NCI-H524 treated with DMSO at 0.1 percent for 48 hours (cell line): ENCODE results near the gene SAPCD2.
A peak's percentile ranks its signal among the peaks of the same experiment; 100 is the strongest.
"Not testable (repeated sequence)": the region's sequence is repeated elsewhere in the genome, so short reads cannot be mapped to it uniquely, and the experiment has no call there.

Source experiments
- DNase-seq: peaks from one replicate; lab custom pipeline; 2025; lab: John Stamatoyannopoulos, UW

SAPCD2 gene

GRCh38 chr9:137064027-137064879, 6.1 kb downstream of the SAPCD2 start:
- DNase-seq = no peak

- no peak for DNase-seq
Observed at GRCh38 chr9:137063311-137064026, 6.9 kb downstream of the SAPCD2 start.

DNA sequence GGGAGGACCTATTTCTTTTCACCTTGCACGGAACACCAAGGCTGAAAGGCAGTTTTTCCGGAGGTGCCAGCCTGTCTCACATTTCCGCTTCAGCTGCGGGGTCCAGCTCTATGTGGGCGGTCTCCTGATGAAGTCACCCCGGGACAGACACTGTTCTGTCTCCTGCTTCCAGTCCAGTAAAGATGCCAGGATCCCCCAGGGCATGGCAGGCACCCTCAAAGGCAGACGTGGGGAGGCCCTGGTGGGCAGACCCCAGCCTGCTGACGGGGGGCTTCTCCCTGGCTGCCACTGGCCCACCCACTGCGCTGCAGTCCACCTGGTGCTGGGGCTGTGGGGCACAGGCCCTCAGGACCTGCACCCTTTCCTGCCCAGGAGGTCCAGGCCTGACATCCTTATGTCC, 7.6 kb downstream of the SAPCD2 start:
- DNase-seq = not testable (repeated sequence)

GRCh38 chr9:137062384-137062783, 8.0 kb downstream of the SAPCD2 start:
- no peak for DNase-seq

DNA sequence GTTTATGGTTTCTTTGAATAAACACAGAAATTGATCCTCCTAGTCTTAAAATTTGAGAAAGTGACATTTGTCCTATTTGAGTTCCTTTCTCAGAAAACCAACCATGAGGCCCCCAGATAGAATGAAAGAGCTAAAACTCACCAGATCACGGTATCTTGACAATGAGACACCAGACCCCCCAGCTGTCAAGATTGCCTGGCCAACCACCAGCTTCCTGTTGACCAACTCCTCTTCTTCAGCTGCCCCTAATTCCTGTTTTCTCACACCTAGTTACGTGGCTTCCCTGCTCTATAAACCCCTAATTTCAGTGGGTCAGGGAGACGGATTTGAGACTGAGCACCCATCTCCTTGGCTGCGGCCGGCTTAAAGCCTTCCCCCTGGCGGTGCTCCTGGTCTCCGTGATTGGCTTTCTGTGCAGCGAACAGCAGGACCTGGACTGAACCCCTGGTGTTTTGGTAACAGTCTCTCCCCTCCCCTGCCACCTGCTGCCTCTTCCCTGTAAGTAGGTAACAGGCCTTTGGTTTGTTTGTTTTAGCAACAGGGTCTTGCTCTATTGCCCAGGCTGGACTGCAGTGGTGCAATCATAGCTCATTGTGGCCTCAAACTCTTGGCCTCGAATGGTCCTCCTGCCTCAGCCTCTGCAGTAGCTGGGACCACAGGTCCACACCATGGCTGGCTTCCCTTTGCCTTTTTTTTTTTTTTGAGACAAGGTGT, 11.7 kb downstream of the SAPCD2 start:
- peak; percentile 39 for DNase-seq

DNA sequence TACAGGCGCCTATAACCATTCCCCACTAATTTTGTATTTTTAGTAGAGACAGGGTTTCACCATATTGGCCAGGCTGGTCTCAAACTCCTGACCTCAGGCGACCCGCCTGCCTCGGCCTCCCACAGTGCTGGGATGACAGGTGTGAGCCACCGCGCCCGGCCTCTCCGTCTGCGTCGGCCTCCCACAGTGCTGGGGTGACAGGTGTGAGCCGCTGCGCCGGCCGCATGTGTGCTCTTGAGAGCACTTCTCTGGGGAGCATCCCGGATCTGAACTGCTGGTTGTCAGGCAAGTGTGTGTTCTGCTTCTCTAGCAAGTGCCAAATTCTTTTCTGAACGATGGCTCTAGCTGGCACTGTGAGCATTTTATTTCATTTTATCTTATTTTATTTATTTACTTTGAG, 12.8 kb downstream of the SAPCD2 start:
- peak; percentile 46 for DNase-seq

GRCh38 chr9:137056739-137057415, 13.5 kb downstream of the SAPCD2 start:
- no peak for DNase-seq

DNA sequence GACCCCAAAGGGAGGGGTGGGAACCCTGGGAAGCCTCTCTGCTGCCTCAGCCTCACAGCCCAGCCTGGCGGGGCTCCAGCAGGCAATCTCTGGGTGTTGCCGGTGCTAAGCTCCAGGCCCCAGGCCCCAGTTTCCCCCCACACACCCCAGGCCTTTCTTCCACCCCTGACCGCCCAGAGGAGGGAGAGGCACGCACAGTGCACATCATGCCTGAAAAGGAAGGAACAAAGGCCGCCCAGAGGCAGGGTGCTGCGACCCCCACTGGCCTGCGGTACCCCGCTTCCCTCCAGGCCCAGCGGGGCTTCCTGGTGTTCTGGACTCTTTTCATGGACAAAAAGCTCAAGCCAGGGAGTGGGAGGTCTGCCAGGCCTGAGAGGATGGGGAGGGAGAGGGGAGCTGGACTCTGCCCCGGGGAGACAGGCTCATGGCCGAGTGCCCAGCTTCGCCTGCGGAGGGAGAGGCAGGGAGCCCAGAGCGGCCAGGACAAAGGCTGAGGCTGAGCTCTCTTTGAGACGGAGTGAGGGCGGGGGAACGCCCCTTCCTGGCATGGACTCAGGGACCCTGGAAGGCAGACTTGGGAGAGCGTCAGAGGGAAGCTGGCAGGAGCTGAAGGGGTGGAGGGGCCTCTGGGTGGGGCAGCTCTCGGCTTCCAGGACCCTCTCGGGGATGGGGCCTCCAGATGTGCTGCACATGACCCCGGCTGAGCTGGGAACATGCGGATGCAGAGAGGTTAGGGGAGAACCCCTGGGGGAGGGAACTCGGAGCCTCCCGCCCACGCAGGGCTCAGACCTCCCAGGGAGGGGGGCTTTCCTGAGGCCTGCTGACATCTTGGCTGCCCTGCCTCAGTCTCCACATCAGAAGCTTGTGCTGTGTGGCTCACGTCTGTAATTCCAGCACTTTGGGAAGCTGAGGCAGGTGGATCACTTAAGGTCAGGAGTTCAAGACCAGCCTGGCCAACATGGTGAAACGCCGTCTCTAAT, 14.7 kb downstream of the SAPCD2 start:
- DNase-seq = no peak

DNA sequence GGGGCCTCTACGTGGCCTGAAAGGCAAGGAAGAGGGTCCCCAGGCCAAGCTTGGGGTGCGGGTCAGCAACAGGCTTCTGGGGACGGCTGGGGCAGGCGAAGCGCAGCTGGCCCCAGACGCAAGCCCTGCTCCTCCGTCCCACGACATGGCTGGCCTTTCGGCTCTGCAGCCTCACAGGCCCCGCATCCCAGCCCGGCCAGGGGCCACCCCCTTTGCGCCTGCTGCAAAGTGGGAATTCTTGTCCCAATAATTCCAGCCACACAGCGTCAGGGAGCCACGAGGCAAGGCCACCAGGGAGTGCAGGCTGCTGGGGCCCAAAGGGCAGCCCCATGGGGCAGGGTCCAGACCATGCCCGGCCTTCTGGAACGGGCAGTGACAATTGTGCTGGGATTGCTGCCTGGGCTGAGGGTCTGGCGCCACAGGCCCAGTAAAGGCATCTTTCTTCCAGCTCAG, 15.4 kb downstream of the SAPCD2 start:
- no peak for DNase-seq

GRCh38 chr9:137053944-137054931, 16.1 kb downstream of the SAPCD2 start, which contains the start of gene ENTPD2:
Gene ENTPD2 (minus strand): TSS chr9:137054061. CDS start chr9:137053997, 64 bp downstream.
- no peak for DNase-seq

GRCh38 chr9:137052998-137053943, 17.1 kb downstream of the SAPCD2 start:
- no peak for DNase-seq

DNA sequence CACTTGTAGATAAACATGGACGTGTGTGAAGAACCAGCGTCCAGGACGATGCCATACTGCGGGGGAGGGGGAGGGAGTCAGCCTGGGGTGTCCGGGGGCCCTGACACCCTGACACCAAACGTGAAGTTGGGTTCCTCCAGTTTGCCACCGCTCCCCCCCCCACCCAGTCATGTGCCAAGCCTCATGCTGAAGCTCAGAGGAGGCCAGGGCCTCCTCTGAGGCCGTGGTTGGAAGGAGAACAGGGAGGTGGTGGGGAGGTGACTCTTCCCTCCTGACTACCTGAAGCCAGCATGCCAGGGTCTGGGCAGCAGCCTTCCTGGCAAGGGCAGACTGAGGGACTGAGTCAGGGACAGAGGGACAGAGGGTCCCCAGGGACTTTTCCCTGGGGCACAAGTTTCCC, 18.1 kb downstream of the SAPCD2 start:
- no peak for DNase-seq

DNA sequence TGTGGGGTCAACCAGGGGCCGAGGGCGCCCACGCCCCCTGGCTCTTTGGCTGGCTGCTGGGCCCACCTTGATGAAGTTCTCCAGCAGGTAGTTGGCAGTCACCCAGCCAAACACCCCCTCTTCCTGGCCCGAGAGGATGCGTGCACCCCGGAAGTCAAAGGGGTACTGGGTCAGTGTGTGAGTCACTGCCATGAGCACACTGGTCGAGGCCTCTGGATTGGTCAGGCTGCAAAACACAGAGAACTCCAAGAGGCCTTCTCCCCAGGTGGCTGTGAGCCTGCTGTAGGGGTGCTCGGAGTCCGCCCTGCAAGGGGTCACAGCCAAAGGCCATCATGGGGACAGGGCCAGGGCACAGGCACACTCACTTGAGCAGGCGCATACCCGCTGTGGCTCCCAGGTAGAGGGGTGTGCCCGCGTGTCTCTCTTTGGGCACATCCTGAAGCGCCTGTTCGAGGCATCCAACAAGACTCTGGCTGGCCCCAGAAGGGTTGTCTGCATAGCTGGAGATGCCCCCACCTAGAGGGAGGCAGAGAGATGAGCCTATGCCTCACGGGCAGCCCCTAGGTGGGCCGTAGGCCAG, 19.1 kb downstream of the SAPCD2 start:
- DNase-seq = no peak

GRCh38 chr9:137050570-137050969, 19.8 kb downstream of the SAPCD2 start:
- no peak for DNase-seq

DNA sequence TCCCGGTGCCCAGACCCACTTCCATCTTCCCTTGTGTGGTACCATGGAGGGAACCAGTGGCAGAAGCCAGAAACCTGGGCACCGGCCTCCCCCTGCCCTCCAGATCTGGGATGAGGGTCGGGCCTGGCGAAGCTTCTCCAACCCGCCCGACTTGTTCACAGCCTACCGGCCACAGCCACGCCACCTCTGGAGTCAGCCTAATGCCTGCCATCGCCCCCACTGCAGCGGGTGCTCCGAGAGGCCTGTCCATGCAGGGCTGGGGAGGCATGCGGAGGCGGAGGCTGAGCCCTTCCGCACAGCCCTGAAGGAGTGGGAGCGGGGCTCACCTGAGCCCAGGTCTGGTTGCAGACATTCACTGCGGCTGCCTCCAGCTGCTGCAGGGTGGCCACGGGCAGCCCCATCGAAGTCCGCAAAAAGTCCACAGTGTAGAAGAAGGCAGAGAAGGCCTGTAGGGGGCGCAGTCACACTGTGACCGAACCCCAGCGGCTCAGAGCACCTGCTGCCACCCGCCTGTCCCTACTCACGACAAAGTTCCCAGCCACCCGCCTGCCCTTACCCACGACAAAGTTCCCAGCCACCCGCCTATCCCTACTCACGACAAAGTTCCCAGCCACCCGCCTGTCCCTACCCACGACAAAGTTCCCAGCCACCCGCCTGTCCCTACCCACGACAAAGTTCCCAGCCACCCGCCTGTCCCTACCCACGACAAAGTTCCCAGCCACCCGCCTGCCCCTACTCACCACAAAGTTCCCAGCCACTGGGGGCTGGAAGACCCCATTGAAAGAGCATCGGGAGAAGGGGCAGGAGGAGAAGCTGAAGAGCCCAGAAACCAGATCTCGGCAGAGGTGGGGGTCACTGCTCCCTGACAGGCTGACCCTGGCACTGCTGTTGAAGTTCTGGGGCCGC, 20.6 kb downstream of the SAPCD2 start:
- peak; percentile 37 for DNase-seq

DNA sequence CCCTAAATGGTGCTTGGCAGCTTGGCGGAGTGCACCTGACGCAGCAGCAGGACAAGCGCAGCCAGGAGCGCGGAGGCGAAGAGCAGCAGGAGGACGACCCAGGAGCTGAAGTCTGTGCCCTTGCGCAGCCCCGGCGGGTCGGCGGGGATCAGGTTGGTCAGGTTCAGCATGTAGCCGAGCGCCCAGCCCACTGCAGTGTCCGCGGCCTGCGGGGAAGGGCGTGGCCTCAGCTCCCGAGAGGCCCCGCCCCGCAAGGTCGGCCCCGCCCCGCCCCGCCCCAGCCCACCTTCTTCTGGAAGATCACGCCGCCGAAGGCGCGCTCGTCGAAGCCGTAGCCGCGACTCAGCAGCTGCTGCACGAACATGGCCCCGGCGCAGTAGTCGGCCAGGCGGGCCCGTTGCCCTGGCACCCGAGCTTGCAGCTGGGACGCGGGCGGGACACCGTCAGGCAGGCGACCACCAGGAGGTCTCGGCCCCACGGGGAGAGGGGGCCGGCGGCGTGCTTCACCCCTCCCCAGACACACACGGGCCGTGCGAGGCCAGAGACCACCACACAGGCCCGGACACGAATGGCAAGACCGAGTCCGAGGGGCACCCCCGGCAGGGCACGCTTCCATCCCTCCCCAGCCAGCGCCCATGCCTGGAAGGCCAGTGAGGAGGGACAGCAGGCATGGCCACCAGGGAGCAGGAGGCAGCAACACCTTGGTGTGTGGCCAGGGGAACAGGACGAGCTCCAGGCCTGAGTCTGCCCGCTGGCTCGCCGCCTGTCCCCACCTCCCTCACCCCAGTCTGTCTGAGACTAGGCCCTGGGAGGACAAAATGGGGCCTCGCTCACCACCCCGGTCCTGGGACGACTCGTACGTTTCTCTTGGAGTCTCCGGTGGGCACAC, 21.5 kb downstream of the SAPCD2 start:
- no peak for DNase-seq
